NCI-H510A (cell line): ENCODE data around the gene DMD.
"Not testable (repeated sequence)": the region's sequence is repeated elsewhere in the genome, so short reads cannot be mapped to it uniquely, and the experiment has no call there.

ENCODE experiments used
- DNase-seq: peaks from one replicate; lab custom pipeline; 2025; lab: John Stamatoyannopoulos, UW

The DMD gene

GRCh38 chrX:32851556-32851955 is 359.8 kb downstream of the DMD start:
- no peak for DNase-seq

- DNase-seq: no peak
Measured at GRCh38 chrX:32847921-32848320, 363.4 kb downstream of the DMD start.

GRCh38 chrX:32842053-32842452 is 369.3 kb downstream of the DMD start:
- no peak for DNase-seq

GRCh38 chrX:32839781-32840180 is 371.6 kb downstream of the DMD start:
- no peak for DNase-seq

- no peak for DNase-seq
Measured at GRCh38 chrX:32825009-32825408, 386.3 kb downstream of the DMD start.

- DNase-seq: no peak
Measured at GRCh38 chrX:32804034-32804433, 407.3 kb downstream of the DMD start.

GRCh38 chrX:32798990-32799389 is 412.4 kb downstream of the DMD start:
- DNase-seq: no peak

GRCh38 chrX:32788936-32789335 is 422.4 kb downstream of the DMD start:
- DNase-seq: no peak

GRCh38 chrX:32780109-32780508 is 431.2 kb downstream of the DMD start:
- DNase-seq: no peak

- no peak for DNase-seq
Measured at GRCh38 chrX:32778965-32779364, 432.4 kb downstream of the DMD start.

- DNase-seq: no peak
Measured at GRCh38 chrX:32774966-32775365, 436.4 kb downstream of the DMD start.

- no peak for DNase-seq
Measured at GRCh38 chrX:32749070-32749469, 462.3 kb downstream of the DMD start.

GRCh38 chrX:32745323-32745722 is 466.0 kb downstream of the DMD start:
- no peak for DNase-seq

GRCh38 chrX:32744921-32745320 is 466.4 kb downstream of the DMD start:
- DNase-seq: no peak

GRCh38 chrX:32741910-32742309 is 469.4 kb downstream of the DMD start:
- no peak for DNase-seq

- DNase-seq: no peak
Measured at GRCh38 chrX:32708542-32708941, 502.8 kb downstream of the DMD start.

- not testable (repeated sequence) for DNase-seq
Measured at GRCh38 chrX:32705385-32705784, 506.0 kb downstream of the DMD start.

GRCh38 chrX:32687379-32687778 is 524.0 kb downstream of the DMD start:
- DNase-seq: no peak

- no peak for DNase-seq
Measured at GRCh38 chrX:32678487-32678886, 532.9 kb downstream of the DMD start.

GRCh38 chrX:32673193-32673592 is 538.2 kb downstream of the DMD start:
- DNase-seq: no peak

GRCh38 chrX:32662516-32662915 is 548.8 kb downstream of the DMD start:
- DNase-seq: no peak

- no peak for DNase-seq
Measured at GRCh38 chrX:32644476-32645245, 566.7 kb downstream of the DMD start.

GRCh38 chrX:32642283-32642682 is 569.1 kb downstream of the DMD start:
- DNase-seq: no peak

- DNase-seq: no peak
Measured at GRCh38 chrX:32618154-32618553, 593.2 kb downstream of the DMD start.
